RWPE1 (cell line): ENCODE results near the gene TMF1.
A peak's percentile ranks its signal among the peaks of the same experiment; 100 is the strongest.

ENCODE experiments used
- CTCF ChIA-PET: fragments of 350-600 bp; sonication (Branson Sonifier 250); formaldehyde crosslinking; extraction: SDS; loops from one replicate; lab custom pipeline; 2021; lab: Yijun Ruan, JAX
- POLR2A ChIA-PET: fragments of 400-600 bp; formaldehyde crosslinking; extraction: SDS; loops from one replicate; lab custom pipeline; 2020; ENCODE audit warnings: antibody characterized with exemption; ENCODE audit not compliant: low non-redundant PET; lab: Yijun Ruan, JAX
- DNase-seq: peaks from one replicate; pipeline ENCODE4 v3.0.0; 2012; ENCODE audit warnings: low spot score
- H3K27ac ChIP-seq: fragments of 450-650 bp; 2 replicates; pipeline ENCODE4 v1.5.1; 2017
- TF ChIP-seq, protein P1 (sequence below): fragments of 450-650 bp; conservative IDR thresholded peaks from 2 replicates; pipeline ENCODE4 v1.5.1; 2017; ENCODE audit warnings: low read depth, mild to moderate bottlenecking

TMF1 gene

GRCh38 chr3:69051756-69052471, at the start of gene TMF1:
TMF1 (minus strand) TSS chr3:69052333; CDS start chr3:69052086, 247 bp downstream.
- peak; percentile 94 for DNase-seq
- peak within 1 kb of the TSS; percentile 87 for H3K27ac ChIP-seq
- POLR2A ChIA-PET = no interaction called here
- CTCF ChIA-PET = no interaction called here
- TF ChIP-seq, protein P1, sequence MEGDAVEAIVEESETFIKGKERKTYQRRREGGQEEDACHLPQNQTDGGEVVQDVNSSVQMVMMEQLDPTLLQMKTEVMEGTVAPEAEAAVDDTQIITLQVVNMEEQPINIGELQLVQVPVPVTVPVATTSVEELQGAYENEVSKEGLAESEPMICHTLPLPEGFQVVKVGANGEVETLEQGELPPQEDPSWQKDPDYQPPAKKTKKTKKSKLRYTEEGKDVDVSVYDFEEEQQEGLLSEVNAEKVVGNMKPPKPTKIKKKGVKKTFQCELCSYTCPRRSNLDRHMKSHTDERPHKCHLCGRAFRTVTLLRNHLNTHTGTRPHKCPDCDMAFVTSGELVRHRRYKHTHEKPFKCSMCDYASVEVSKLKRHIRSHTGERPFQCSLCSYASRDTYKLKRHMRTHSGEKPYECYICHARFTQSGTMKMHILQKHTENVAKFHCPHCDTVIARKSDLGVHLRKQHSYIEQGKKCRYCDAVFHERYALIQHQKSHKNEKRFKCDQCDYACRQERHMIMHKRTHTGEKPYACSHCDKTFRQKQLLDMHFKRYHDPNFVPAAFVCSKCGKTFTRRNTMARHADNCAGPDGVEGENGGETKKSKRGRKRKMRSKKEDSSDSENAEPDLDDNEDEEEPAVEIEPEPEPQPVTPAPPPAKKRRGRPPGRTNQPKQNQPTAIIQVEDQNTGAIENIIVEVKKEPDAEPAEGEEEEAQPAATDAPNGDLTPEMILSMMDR = no peak

DNA sequence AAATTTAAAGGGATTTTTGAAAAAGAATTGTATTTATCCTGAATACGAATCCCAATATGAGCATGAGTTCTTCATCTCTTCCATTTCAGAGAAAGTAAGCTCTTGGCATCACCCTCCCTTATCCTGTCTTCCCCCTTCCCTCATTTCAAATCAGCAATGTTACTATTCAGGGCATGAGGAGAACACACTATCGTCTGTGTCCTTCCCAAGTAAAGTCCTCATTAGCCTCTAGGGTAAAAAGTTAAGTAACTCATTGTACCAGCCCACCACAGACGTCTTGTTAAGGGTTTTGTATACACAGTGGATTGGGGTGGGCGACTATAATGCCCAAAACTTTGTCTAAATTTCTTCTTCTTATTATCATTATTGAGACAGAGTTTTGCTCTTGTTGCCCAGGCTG, 47.4 kb upstream of the TMF1 start:
- ChIA-PET CTCF (no interaction called here), POLR2A (interaction anchor here (0.6 kb wide), 1 partner anchor 8 kb away, joined by 3 read pairs; no protein-coding TSS in a partner anchor)
- no peak for DNase-seq
- TF ChIP-seq, protein P1 = no peak
- H3K27ac ChIP-seq = no peak overlapping the region

DNA sequence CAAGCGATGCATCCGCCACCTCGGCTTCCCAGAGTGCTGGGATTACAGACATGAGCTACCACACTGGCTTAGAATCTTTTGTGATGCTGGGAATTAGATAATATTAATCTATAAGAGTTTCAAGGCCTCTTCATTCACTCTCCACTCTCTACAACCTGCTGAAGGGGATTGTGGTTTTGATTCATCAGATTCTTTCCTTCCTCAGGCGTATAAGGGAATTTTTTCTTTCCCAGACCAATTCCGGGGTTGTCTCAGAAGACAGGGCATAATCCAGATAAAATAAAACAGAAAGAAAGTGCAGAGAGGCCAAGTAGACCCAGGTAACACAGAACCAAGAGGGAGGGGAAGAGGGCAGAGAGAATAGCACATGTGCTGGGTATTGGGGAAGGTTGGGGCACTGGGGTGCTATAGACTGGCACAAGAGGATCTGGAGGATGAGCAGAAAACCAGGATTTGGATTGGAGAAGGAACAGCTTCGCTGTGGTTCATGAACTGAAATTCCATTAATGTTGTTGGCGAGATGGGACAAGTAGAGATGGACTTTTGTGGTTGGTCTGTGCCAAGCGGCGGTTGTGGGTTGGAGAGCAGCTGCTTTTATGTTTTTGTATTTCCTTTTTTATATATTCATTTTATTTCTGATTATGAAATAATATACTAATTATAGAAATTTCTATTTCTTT, 45.4 kb upstream of the TMF1 start:
- ChIA-PET CTCF (no interaction called here), POLR2A (no interaction called here)
- TF ChIP-seq, protein P1 = no peak
- H3K27ac ChIP-seq = peak overlapping the region; percentile 49
- DNase-seq = no peak

GRCh38 chr3:69096299-69096698, 44.2 kb upstream of the TMF1 start:
- TF ChIP-seq, protein P1 = no peak
- POLR2A ChIA-PET = no interaction called here
- DNase-seq = no peak
- CTCF ChIA-PET = no interaction called here
- no peak overlapping the region for H3K27ac ChIP-seq

DNA sequence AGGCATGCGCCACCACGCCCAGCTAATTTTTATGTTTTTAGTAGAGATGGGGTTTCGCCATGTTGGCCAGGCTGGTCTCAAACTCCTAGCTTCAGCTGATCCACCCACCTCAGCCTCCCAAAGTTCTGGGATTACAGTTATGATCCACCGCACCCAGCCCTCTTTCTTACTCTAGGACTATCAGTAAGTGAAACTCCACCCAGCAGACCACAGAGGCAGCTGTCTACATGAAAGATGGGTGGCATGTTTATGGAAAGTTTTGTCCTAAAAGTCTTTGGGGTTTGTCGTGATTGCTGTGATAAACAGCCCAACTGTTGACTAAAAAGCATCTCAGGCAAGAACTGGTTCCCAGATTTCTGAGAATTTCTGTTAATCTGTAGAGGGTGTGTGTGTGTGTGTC, 43.5 kb upstream of the TMF1 start:
- no peak for DNase-seq
- ChIA-PET CTCF (no interaction called here), POLR2A (no interaction called here)
- TF ChIP-seq, protein P1 = no peak
- H3K27ac ChIP-seq = no peak overlapping the region

- ChIA-PET POLR2A (no interaction called here), CTCF (no interaction called here)
- TF ChIP-seq, protein P1 = no peak
- peak overlapping the region; percentile 71 for H3K27ac ChIP-seq
- no peak for DNase-seq
Observed at GRCh38 chr3:69094467-69095205, 42.5 kb upstream of the TMF1 start.
